Activated CD4-positive, alpha-beta T cell treated with anti-CD3 and anti-CD28 coated beads, Interleukin-2, Interleukin-6, amounts not matched to agents 100 ng/mL and 50 ng/mL, durations not matched to agents 16 hours and 8 hours (primary cell): Measurements from ENCODE around the gene METAP1.
"Not testable (repeated sequence)": the region's sequence is repeated elsewhere in the genome, so short reads cannot be mapped to it uniquely, and the experiment has no call there.

Source experiments
- DNase-seq: peaks from one replicate; pipeline ENCODE4 v3.0.0-alpha.2; 2020

The METAP1 gene

GRCh38 chr4:98998551-98998950, 3.0 kb downstream of the METAP1 start:
- no peak for DNase-seq

- no peak for DNase-seq
These were observed 6.8 kb downstream of the METAP1 start for GRCh38 chr4:99002279-99002678.

GRCh38 chr4:99008051-99008450, 12.5 kb downstream of the METAP1 start:
- no peak for DNase-seq

- DNase-seq: no peak
These were observed 16.4 kb downstream of the METAP1 start for GRCh38 chr4:99011910-99012309.

- DNase-seq: no peak
These were observed 17.9 kb downstream of the METAP1 start for GRCh38 chr4:99013402-99013843.

GRCh38 chr4:99013884-99014523, 18.5 kb downstream of the METAP1 start:
- DNase-seq: no peak

GRCh38 chr4:99021386-99021785, 25.9 kb downstream of the METAP1 start:
- no peak for DNase-seq

GRCh38 chr4:99022566-99022965, 27.0 kb downstream of the METAP1 start:
- DNase-seq: no peak

- DNase-seq: not testable (repeated sequence)
These were observed 28.3 kb downstream of the METAP1 start for GRCh38 chr4:99023800-99024251.

GRCh38 chr4:99024481-99025275, 29.2 kb downstream of the METAP1 start:
- no peak for DNase-seq

- no peak for DNase-seq
These were observed 30.0 kb downstream of the METAP1 start for GRCh38 chr4:99025506-99025905.

GRCh38 chr4:99027304-99027703, 31.8 kb downstream of the METAP1 start:
- DNase-seq: no peak

GRCh38 chr4:99028187-99028586, 32.7 kb downstream of the METAP1 start:
- DNase-seq: no peak

GRCh38 chr4:99029018-99029735, 33.7 kb downstream of the METAP1 start:
- DNase-seq: no peak

GRCh38 chr4:99029852-99030251, 34.3 kb downstream of the METAP1 start:
- no peak for DNase-seq

GRCh38 chr4:99033956-99034355, 38.4 kb downstream of the METAP1 start:
- DNase-seq: no peak

- no peak for DNase-seq
These were observed 42.7 kb downstream of the METAP1 start for GRCh38 chr4:99038213-99038612.

GRCh38 chr4:99043346-99043745, 47.8 kb downstream of the METAP1 start:
- peak; percentile 26 for DNase-seq

- no peak for DNase-seq
These were observed 52.2 kb downstream of the METAP1 start for GRCh38 chr4:99047710-99048109.

GRCh38 chr4:99052902-99053301, 57.4 kb downstream of the METAP1 start:
- peak; percentile 78 for DNase-seq

- peak; percentile 65 for DNase-seq
These were observed 59.0 kb downstream of the METAP1 start for GRCh38 chr4:99054428-99054994.

GRCh38 chr4:99058228-99058627, 62.7 kb downstream of the METAP1 start:
- DNase-seq: no peak

GRCh38 chr4:99059550-99059949, 64.0 kb downstream of the METAP1 start:
- DNase-seq: no peak
